Stimulated activated naive CD8-positive, alpha-beta T cell treated with anti-CD3 and anti-CD28 coated beads, Interleukin-15, amount 100 ng/mL, for 72 hours (primary cell): ENCODE results near the gene TAF9B.
"Not testable (repeated sequence)": the region's sequence is repeated elsewhere in the genome, so short reads cannot be mapped to it uniquely, and the experiment has no call there.

Source experiments
- ATAC-seq: fragments of 150-1000 bp; cut with Tn5 transposase; 2 replicates; pipeline ENCODE4 v1.10.0; 2021; ENCODE audit warnings: mild to moderate bottlenecking, moderate library complexity
- DNase-seq, 2 donors: peaks; one replicate each; pipeline ENCODE4 v3.0.0; 2021 to 2022
- H3K27ac Mint-ChIP-seq, 2 donors: one replicate each; pipeline ENCODE4 v1.8.0; 2022; ENCODE audit warnings: mild to moderate bottlenecking in 2 of 2, mixed read lengths in 2 of 2, moderate library complexity in 2 of 2
- H3K27me3 Mint-ChIP-seq: one replicate; pipeline ENCODE4 v1.8.0; 2022; ENCODE audit warnings: mixed read lengths
- H3K4me1 Mint-ChIP-seq: one replicate; pipeline ENCODE4 v1.8.0; 2022; ENCODE audit warnings: mild to moderate bottlenecking, mixed read lengths
- H3K4me3 Mint-ChIP-seq, 2 donors: one replicate each; pipeline ENCODE4 v1.8.0; 2022; ENCODE audit warnings: mild to moderate bottlenecking in 2 of 2, mixed read lengths in 2 of 2, moderate library complexity in 1 of 2
- H3K9me3 Mint-ChIP-seq, 2 donors: one replicate each; pipeline ENCODE4 v1.8.0; 2022; ENCODE audit warnings: mixed read lengths in 2 of 2

The TAF9B gene

DNA sequence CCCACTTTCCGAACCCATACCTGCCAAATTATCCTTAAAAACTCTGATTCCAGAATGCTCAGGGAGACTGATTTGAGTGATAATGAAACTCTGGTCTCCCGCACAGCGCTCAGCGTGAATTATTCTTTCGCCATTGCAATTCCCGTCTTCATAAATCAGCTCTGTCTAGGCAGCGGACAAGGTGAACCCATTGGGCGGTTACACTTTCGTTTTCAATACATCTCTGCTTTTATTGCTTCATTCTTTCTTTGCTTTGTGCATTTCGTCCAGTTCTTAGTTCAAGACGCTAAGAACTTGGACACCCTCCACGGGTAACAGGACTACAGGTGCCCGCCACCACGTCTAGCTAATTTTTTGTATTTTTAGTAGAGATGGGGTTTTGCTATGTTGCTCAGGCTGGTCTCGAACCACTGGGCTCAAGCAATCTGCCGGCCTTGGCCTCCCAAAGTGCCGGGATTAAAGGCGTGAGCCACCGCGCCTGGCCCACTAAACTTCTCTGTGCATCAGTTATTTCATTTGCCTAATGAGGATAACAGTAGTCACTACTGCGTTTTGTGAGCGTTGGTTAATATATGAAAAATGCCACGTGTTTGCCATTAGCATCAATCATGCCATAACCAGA, 36.3 kb downstream of the TAF9B start:
- Mint-ChIP-seq H3K27ac (peak overlapping the region; percentile 69 to 96), H3K9me3 (no peaks in the 10 kb centered on the region), H3K27me3 (no peaks in the 10 kb centered on the region), H3K4me3 (peak overlapping the region; percentile 88 to 94), H3K4me1 (peaks cover 23% of the 10 kb centered on the region)
- ATAC-seq (no peak), DNase-seq (no peak)

- ATAC-seq, result no peak
- no peaks in the 10 kb centered on the region for H3K9me3 Mint-ChIP-seq
- H3K27ac Mint-ChIP-seq, result no peak overlapping the region
- peaks cover 13% of the 10 kb centered on the region for H3K4me1 Mint-ChIP-seq
- peak overlapping the region in 1 of 2 donors; percentile 10 for H3K4me3 Mint-ChIP-seq
- no peaks in the 10 kb centered on the region for H3K27me3 Mint-ChIP-seq
- peak in 1 of 2 donors; percentile 10 for DNase-seq
Observed at GRCh38 chrX:78102091-78102490, 37.4 kb downstream of the TAF9B start.

- Mint-ChIP-seq H3K9me3 (no peaks in the 10 kb centered on the region), H3K27ac (no peak overlapping the region), H3K4me1 (peaks cover 8% of the 10 kb centered on the region), H3K4me3 (no peak overlapping the region), H3K27me3 (no peaks in the 10 kb centered on the region)
- DNase-seq (no peak), ATAC-seq (no peak)
Observed at GRCh38 chrX:78098108-78098507, 41.3 kb downstream of the TAF9B start.

DNA sequence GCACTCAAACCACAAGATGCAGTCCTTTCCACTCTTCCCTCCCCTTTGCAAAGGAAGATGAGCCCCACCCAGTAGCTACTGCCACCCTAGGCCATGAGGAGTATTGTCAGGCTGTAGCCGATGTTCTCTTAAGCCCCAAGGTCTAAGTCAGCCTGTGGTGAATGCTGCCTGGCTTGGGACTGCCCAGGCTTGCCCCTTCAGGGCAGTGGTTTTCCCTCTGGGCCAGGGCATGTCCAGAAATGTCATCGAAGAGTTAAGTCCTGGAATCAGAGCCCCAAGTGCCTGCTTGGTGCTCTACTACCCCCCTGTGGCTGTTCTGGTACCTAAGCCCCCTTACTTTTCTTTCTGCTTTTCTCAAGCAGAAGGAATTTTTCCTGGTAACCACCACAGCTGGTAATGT, 47.2 kb downstream of the TAF9B start:
- Mint-ChIP-seq H3K4me3 (peak overlapping the region in 1 of 2 donors; percentile 31), H3K9me3 (no peaks in the 10 kb centered on the region), H3K27ac (peak overlapping the region; percentile 59 to 62), H3K4me1 (peaks cover 8% of the 10 kb centered on the region), H3K27me3 (no peaks in the 10 kb centered on the region)
- ATAC-seq (peak; percentile 82), DNase-seq (peak in 1 of 2 donors; percentile 34)

DNA sequence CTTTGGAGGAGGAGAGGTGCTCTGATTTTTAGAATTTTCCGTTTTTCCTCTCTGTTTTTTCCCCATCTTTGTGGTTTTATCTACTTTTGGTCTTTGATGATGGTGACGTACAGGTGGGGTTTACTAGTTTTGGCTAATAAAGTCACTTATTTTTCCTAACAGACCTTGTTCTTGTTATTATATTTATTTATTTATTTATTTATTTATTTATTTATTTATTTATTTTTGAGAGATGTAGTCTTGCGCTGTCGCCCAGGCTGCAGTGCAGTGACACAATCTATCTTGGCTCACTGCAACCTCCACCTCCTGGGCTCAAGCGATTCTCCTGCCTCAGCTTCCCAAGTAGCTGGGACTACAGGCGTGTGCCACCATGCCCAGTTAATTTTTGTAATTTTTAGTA, 58.0 kb downstream of the TAF9B start:
- H3K9me3 Mint-ChIP-seq, H3K4me1 Mint-ChIP-seq, H3K4me3 Mint-ChIP-seq, H3K27ac Mint-ChIP-seq, ATAC-seq, DNase-seq, H3K27me3 Mint-ChIP-seq: not testable (repeated sequence)
